ENCODE data around the gene C3orf22. TPM values are rescaled to one million over a fixed set of nuclear protein-coding genes. Genes with fewer than 3 reads are reported as not detected.
A peak's percentile ranks its signal among the peaks of the same experiment; 100 is the strongest.

The C3orf22 gene
- polyA plus RNA-seq, 1 donor from 2014 or later = not detected

GRCh38 chr3:126548556-126549466, 9.9 kb downstream of the C3orf22 start:
- Histone ChIP-seq H3K9me3 (ENCODE audit: low read length) (no peaks in the 10 kb centered on the region), H3K79me2 (replicated peaks; ENCODE audit: insufficient read depth, low read length) (no peaks in the 10 kb centered on the region), H3K4me3 (ENCODE audit: low read length) (no peak overlapping the region), H3K9ac (ENCODE audit: low read length) (no peak overlapping the region), H3K9me2 (ENCODE audit: insufficient read depth, low read length) (no peaks in the 10 kb centered on the region), H3K27me3 (ENCODE audit: insufficient read depth, low read depth, low read length) (no peaks in the 10 kb centered on the region), H3K27ac (ENCODE audit: low read length) (no peak overlapping the region), H3F3A (ENCODE audit: insufficient read depth, low read length, poor library complexity, severe bottlenecking) (no peaks in the 10 kb centered on the region), H3K4me2 (ENCODE audit: low read length) (no peak overlapping the region), H3K36me3 (ENCODE audit: insufficient read depth, low read length) (no peaks in the 10 kb centered on the region), H2AFZ (ENCODE audit: low read depth, low read length) (no peak overlapping the region), H4K20me1 (ENCODE audit: insufficient read depth) (no peaks in the 10 kb centered on the region)
- peak; percentile 18 for TF ChIP-seq SMC3 (conservative IDR thresholded peaks at IDR 0.05; ENCODE audit: poor library complexity)
- TF ChIP-seq REST (IDR thresholded peaks at IDR 0.05; ENCODE audit: borderline replicate concordance) = no peak

GRCh38 chr3:126547721-126548120, 11.0 kb downstream of the C3orf22 start:
- Histone ChIP-seq H3K79me2 (replicated peaks; ENCODE audit: insufficient read depth, low read length) (no peaks in the 10 kb centered on the region), H3K4me3 (ENCODE audit: low read length) (no peak overlapping the region), H3F3A (ENCODE audit: insufficient read depth, low read length, poor library complexity, severe bottlenecking) (no peaks in the 10 kb centered on the region), H2AFZ (ENCODE audit: low read depth, low read length) (no peak overlapping the region), H3K4me2 (ENCODE audit: low read length) (no peak overlapping the region), H3K27me3 (ENCODE audit: insufficient read depth, low read depth, low read length) (no peaks in the 10 kb centered on the region), H3K9me3 (ENCODE audit: low read length) (no peaks in the 10 kb centered on the region), H3K27ac (ENCODE audit: low read length) (no peak overlapping the region), H3K9me2 (ENCODE audit: insufficient read depth, low read length) (no peaks in the 10 kb centered on the region), H3K36me3 (ENCODE audit: insufficient read depth, low read length) (no peaks in the 10 kb centered on the region), H3K9ac (ENCODE audit: low read length) (no peak overlapping the region), H4K20me1 (ENCODE audit: insufficient read depth) (no peaks in the 10 kb centered on the region)
- TF ChIP-seq REST (IDR thresholded peaks at IDR 0.05; ENCODE audit: borderline replicate concordance) = no peak
- TF ChIP-seq EP300 (conservative IDR thresholded peaks at IDR 0.05; ENCODE audit: poor library complexity, severe bottlenecking) = no peak

Data from neural cell (in vitro differentiated cells).